ENCODE data around the gene MEG3. TPM values are rescaled to one million over a fixed set of nuclear protein-coding genes. Genes with fewer than 3 reads are reported as not detected.

MEG3 gene
- total RNA-seq, 1 donor from 2014 or later: not detected

GRCh38 chr14:100880271-100881101, 54.6 kb downstream of the MEG3 start:
- intact Hi-C loops (cut with micrococcal nuclease): no loop called here

- intact Hi-C loops (cut with micrococcal nuclease): no loop called here
These were observed 55.5 kb downstream of the MEG3 start for GRCh38 chr14:100881211-100882025.

- intact Hi-C loops (cut with micrococcal nuclease): no loop called here
These were observed 56.4 kb downstream of the MEG3 start for GRCh38 chr14:100882026-100882967.

- intact Hi-C loops (cut with micrococcal nuclease): no loop called here
These were observed 57.3 kb downstream of the MEG3 start for GRCh38 chr14:100882991-100883788.

GRCh38 chr14:100883789-100884101, 57.8 kb downstream of the MEG3 start:
- intact Hi-C loops (cut with micrococcal nuclease): no loop called here

GRCh38 chr14:100884456-100884855, 58.5 kb downstream of the MEG3 start:
- intact Hi-C loops (cut with micrococcal nuclease): no loop called here

- intact Hi-C loops (cut with micrococcal nuclease): no loop called here
These were observed 59.3 kb downstream of the MEG3 start for GRCh38 chr14:100885196-100885595.

GRCh38 chr14:100885617-100886016, 59.7 kb downstream of the MEG3 start:
- intact Hi-C loops (cut with micrococcal nuclease): no loop called here

GRCh38 chr14:100887728-100888335, 61.9 kb downstream of the MEG3 start:
- intact Hi-C loops (cut with micrococcal nuclease): no loop called here

- intact Hi-C loops (cut with micrococcal nuclease): no loop called here
These were observed 62.9 kb downstream of the MEG3 start for GRCh38 chr14:100888789-100889315.

- intact Hi-C loops (cut with micrococcal nuclease): no loop called here
These were observed 63.7 kb downstream of the MEG3 start for GRCh38 chr14:100889641-100890040.

GRCh38 chr14:100890061-100890850, 64.3 kb downstream of the MEG3 start:
- intact Hi-C loops (cut with micrococcal nuclease): no loop called here

GRCh38 chr14:100891051-100891450, 65.1 kb downstream of the MEG3 start:
- intact Hi-C loops (cut with micrococcal nuclease): no loop called here

GRCh38 chr14:100891501-100892445, 65.9 kb downstream of the MEG3 start:
- intact Hi-C loops (cut with micrococcal nuclease): no loop called here

- intact Hi-C loops (cut with micrococcal nuclease): no loop called here
These were observed 66.7 kb downstream of the MEG3 start for GRCh38 chr14:100892496-100893227.

- intact Hi-C loops (cut with micrococcal nuclease): no loop called here
These were observed 67.3 kb downstream of the MEG3 start for GRCh38 chr14:100893228-100893601.

- intact Hi-C loops (cut with micrococcal nuclease): no loop called here
These were observed 67.8 kb downstream of the MEG3 start for GRCh38 chr14:100893760-100894159.
